HepG2 (cell line): ENCODE measurements around the gene STYX. TPM values are rescaled to one million over a fixed set of nuclear protein-coding genes. Genes with fewer than 3 reads are reported as not detected.

ENCODE experiments used
- ARNTL ChIP-seq: sonication (generic); formaldehyde crosslinking; IDR thresholded peaks from 2 replicates; pipeline ENCODE4 v1.4.0; 2020; ENCODE audit warnings: mild to moderate bottlenecking, missing genetic modification reagents
- CBX1 ChIP-seq: IDR thresholded peaks from one replicate; pipeline ENCODE4 v1.6.1; 2016; ENCODE audit warnings: antibody characterized with exemption, low read depth
- CREB1 ChIP-seq, 2 experiments: fragments of 450-650 bp in 1 of 2; IDR thresholded peaks; 2 replicates each; pipeline ENCODE4 v1.6.1; 2016 to 2017; ENCODE audit warnings: control low read depth in 1 of 2, mild to moderate bottlenecking in 1 of 2, missing compliant biosample characterization in 1 of 2, missing genetic modification characterization in 1 of 2
- FOSL2 ChIP-seq: sonication (generic); formaldehyde crosslinking; IDR thresholded peaks from 2 replicates; pipeline ENCODE4 v1.4.0; 2020; ENCODE audit warnings: missing genetic modification reagents
- GATAD2A ChIP-seq: IDR thresholded peaks from 2 replicates; pipeline ENCODE4 v1.6.1; 2016
- IRX3 ChIP-seq: sonication (generic); formaldehyde crosslinking; IDR thresholded peaks from 2 replicates; pipeline ENCODE4 v1.8.1; 2023; ENCODE audit warnings: mild to moderate bottlenecking, low read depth, missing genetic modification reagents, borderline replicate concordance
- KDM5A ChIP-seq: fragments of 200-600 bp; sonication (generic); IDR thresholded peaks from 2 replicates; pipeline ENCODE4 v1.7.0; 2018; ENCODE audit warnings: antibody characterized with exemption, mild to moderate bottlenecking, low read length, borderline replicate concordance
- NFYC ChIP-seq: IDR thresholded peaks from 2 replicates; pipeline ENCODE4 v1.6.1; 2016; ENCODE audit warnings: missing genetic modification reagents, missing compliant biosample characterization
- PHF21A ChIP-seq: sonication (generic); formaldehyde crosslinking; IDR thresholded peaks from 2 replicates; pipeline ENCODE4 v1.5.0; 2020; ENCODE audit warnings: mild to moderate bottlenecking, missing genetic modification reagents
- SP5 ChIP-seq: IDR thresholded peaks from 2 replicates; pipeline ENCODE4 v1.6.1; 2016; ENCODE audit warnings: low read depth, borderline replicate concordance
- TBX3 ChIP-seq: fragments of 450-650 bp; IDR thresholded peaks from 2 replicates; pipeline ENCODE4 v1.6.1; 2017; ENCODE audit warnings: antibody characterized with exemption, mild to moderate bottlenecking, inconsistent platforms, borderline replicate concordance
- ZNF510 ChIP-seq: sonication (generic); formaldehyde crosslinking; IDR thresholded peaks from 2 replicates; pipeline ENCODE4 v1.4.0; 2020; ENCODE audit warnings: low read depth, mild to moderate bottlenecking, missing genetic modification reagents
- ZNF546 ChIP-seq: sonication (generic); formaldehyde crosslinking; conservative IDR thresholded peaks from 2 replicates; pipeline ENCODE4 v1.8.1; 2023; ENCODE audit warnings: mild to moderate bottlenecking, missing genetic modification reagents
- ZNF598 ChIP-seq: sonication (generic); formaldehyde crosslinking; IDR thresholded peaks from 2 replicates; pipeline ENCODE4 v1.5.1; 2020; ENCODE audit warnings: mild to moderate bottlenecking, missing genetic modification reagents, borderline replicate concordance
- ZNF747 ChIP-seq: sonication (generic); formaldehyde crosslinking; IDR thresholded peaks from 2 replicates; pipeline ENCODE4 v1.8.1; 2023; ENCODE audit warnings: missing genetic modification reagents, mild to moderate bottlenecking, borderline replicate concordance
- ZSCAN20 ChIP-seq: sonication (generic); formaldehyde crosslinking; IDR thresholded peaks from 2 replicates; pipeline ENCODE4 v1.4.0; 2020; ENCODE audit warnings: missing genetic modification reagents, mild to moderate bottlenecking, borderline replicate concordance
- polyA plus RNA-seq, 8 experiments: library from polyadenylated mRNA; depleted of rRNA in 3 of 8; stranded (reverse) in 7 of 8; unstranded in 1 of 8; fragments of >200 nt; fragmentation: Illumina TruSeq in 4 of 8; extraction: Trizol in 4 of 8; gene quantifications; 2 replicates each; pipeline versions ENCODE4 v1.2.1 to v1.2.3, GENCODE V29; 2011 to 2016; ENCODE audit warnings: low read depth in 4 of 8, missing spikeins in 1 of 8, mixed read lengths in 1 of 8; ENCODE audit not compliant: insufficient read depth in 1 of 8
- total RNA-seq, 5 experiments: library from RNA; depleted of rRNA; stranded (reverse); fragments of >200 nt; fragmentation: Illumina TruSeq; extraction: Trizol; gene quantifications; 2 replicates each; pipeline ENCODE4 v1.2.3, GENCODE V29; 2016; ENCODE audit warnings: low read depth in 1 of 5
- TF ChIP-seq, protein P1 (sequence below): sonication (generic); formaldehyde crosslinking; IDR thresholded peaks from 2 replicates; pipeline ENCODE4 v1.5.1; 2020; ENCODE audit warnings: missing genetic modification reagents, mild to moderate bottlenecking, borderline replicate concordance
- TF ChIP-seq, protein P2 (sequence below): IDR thresholded peaks from 2 replicates; pipeline ENCODE4 v1.6.1; 2016; ENCODE audit warnings: low read depth
- TF ChIP-seq, protein P3 (sequence below): sonication (generic); formaldehyde crosslinking; IDR thresholded peaks from 2 replicates; pipeline ENCODE4 v1.4.0; 2020; ENCODE audit warnings: missing genetic modification reagents

Gene STYX
- total and polyA plus RNA-seq, 2 of the 13 experiments (the other 11 are each of a cell fraction or from before 2014, with no cell fraction given), result 6.6 to 10.9 TPM

DNA sequence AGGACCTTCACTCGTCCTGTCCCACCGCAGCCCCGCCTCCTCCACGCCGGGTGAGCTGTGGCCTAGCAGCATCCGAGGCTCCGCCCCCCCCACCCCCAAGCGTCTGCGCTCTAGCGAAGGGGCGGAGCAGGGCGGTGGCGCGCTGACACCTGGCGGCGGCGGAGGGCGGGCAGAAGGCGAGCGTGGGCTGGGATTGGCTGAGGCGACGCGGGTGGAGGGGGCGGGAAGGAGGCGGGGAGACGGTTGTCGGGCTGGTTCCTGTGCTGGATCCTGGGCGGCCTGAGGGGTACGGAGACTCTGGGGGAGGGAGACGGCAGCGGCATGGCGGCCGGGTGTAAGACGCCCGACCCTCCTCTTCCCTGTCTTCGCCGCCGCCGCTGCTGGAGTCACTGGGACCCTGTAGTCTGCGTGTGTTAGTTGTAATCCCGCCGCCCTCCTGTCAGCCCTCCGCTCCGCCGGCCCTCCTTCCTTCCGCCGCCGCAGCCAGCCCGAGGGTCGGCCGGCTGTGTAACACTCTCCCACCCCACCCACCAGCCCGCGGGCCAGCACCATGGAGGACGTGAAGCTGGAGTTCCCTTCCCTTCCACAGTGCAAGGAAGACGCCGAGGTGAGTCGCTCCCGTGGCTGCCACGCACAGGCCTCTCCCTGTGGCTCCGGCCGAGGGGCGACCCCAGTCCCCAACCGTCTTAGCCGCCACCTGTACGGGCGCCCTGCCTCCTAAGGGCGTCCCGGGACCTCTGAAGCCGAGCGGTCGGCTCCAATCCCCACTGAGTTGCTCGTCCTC lies at the start of gene STYX (continued):
- TF ChIP-seq TBX3 (peak; percentile 82), CREB1 (IDR thresholded peaks at IDR 0.05) (peak; percentile 56; the same call in 1 of the 2 replicates), CREB1 (CRISPR knock-in tag; IDR thresholded peaks at IDR 0.05) (no peak), KDM5A (peak; percentile 31; the same call in 1 of the 2 replicates), PHF21A (no peak; the same call in 1 of the 2 replicates), ZSCAN20 (CRISPR knock-in tag) (peak; percentile 59; the same call in 1 of the 2 replicates), GATAD2A (CRISPR knock-in tag) (0 out of 2 replicates have a peak, but pooled peaks have one; percentile 17), SP5 (CRISPR knock-in tag) (peak; percentile 95), ARNTL (0 out of 2 replicates have a peak, but pooled peaks have one; percentile 10), ZNF510 (CRISPR knock-in tag) (0 out of 2 replicates have a peak, but pooled peaks have one; percentile 49), IRX3 (no peak), ZNF546 (CRISPR knock-in tag) (peak; percentile 41; the same call in 1 of the 2 replicates), FOSL2 (CRISPR knock-in tag) (peak; percentile 12; the same call in 1 of the 2 replicates), CBX1 (peak; percentile 63), ZNF598 (CRISPR knock-in tag) (no peak), NFYC (peak; percentile 84), ZNF747 (CRISPR knock-in tag) (peak; percentile 48; the same call in 1 of the 2 replicates)
- TF ChIP-seq, protein P1, sequence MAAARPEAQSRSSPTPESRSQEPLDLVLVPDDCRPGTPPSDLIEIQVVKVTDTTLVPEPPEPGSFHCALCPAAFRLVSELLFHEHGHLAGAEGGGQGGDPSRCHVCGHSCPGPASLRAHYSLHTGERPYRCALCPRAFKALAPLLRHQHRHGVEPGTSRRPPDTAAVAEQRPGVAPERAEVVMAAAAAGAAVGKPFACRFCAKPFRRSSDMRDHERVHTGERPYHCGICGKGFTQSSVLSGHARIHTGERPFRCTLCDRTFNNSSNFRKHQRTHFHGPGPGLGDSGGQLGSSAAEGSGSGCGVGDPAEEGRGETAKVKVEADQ, result peak; percentile 64; the same call in 1 of the 2 replicates
- TF ChIP-seq, protein P2, sequence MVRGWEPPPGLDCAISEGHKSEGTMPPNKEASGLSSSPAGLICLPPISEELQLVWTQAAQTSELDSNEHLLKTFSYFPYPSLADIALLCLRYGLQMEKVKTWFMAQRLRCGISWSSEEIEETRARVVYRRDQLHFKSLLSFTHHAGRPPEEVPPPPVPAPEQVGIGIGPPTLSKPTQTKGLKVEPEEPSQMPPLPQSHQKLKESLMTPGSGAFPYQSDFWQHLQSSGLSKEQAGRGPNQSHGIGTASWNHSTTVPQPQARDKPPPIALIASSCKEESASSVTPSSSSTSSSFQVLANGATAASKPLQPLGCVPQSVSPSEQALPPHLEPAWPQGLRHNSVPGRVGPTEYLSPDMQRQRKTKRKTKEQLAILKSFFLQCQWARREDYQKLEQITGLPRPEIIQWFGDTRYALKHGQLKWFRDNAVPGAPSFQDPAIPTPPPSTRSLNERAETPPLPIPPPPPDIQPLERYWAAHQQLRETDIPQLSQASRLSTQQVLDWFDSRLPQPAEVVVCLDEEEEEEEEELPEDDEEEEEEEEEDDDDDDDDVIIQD (CRISPR knock-in tag), result peak; percentile 85
- TF ChIP-seq, protein P3, sequence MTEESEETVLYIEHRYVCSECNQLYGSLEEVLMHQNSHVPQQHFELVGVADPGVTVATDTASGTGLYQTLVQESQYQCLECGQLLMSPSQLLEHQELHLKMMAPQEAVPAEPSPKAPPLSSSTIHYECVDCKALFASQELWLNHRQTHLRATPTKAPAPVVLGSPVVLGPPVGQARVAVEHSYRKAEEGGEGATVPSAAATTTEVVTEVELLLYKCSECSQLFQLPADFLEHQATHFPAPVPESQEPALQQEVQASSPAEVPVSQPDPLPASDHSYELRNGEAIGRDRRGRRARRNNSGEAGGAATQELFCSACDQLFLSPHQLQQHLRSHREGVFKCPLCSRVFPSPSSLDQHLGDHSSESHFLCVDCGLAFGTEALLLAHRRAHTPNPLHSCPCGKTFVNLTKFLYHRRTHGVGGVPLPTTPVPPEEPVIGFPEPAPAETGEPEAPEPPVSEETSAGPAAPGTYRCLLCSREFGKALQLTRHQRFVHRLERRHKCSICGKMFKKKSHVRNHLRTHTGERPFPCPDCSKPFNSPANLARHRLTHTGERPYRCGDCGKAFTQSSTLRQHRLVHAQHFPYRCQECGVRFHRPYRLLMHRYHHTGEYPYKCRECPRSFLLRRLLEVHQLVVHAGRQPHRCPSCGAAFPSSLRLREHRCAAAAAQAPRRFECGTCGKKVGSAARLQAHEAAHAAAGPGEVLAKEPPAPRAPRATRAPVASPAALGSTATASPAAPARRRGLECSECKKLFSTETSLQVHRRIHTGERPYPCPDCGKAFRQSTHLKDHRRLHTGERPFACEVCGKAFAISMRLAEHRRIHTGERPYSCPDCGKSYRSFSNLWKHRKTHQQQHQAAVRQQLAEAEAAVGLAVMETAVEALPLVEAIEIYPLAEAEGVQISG (CRISPR knock-in tag), result peak; percentile 51; the same call in 1 of the 2 replicates
